Prostate gland (tissue), 2 donors: Measurements from ENCODE around the gene RUNX2.

Source experiments
- POLR2A ChIP-seq: fragments of 450-650 bp; IDR thresholded peaks from one replicate; pipeline ENCODE4 v1.6.1; 2016; ENCODE audit warnings: antibody characterized with exemption, mild to moderate bottlenecking
- TF ChIP-seq, protein P1 (sequence below), 4 experiments: fragments of 200-600 bp in 2 of 4; fragments of 450-650 bp in 2 of 4; sonication (generic) in 2 of 4; IDR thresholded peaks; 1 replicate in 3 of 4; 2 replicates in 1 of 4; pipeline ENCODE4 v1.5.1; 2016 to 2019; ENCODE audit warnings: antibody characterized with exemption in 4 of 4, mild to moderate bottlenecking in 2 of 4, moderate library complexity in 2 of 4

DNA sequence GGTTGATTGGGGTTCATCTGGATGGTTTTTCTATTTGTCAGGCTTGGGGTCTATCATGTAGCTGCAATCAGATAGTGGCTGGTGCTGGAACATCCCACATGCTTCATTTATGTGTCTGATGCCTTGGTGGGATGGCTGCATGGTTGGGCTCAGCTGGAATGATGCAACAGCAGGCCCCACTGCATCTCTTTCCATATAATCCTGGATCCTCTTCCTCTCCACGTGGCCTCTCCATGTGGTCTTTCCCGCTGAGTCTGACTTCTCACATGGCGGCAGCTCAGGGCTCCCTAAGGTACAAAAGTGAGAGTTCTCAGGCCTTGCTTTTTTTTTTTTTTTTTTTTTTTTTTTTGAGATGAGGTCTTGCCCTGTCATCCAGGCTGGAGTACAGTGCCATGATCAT lies 114.6 kb downstream of the RUNX2 start:
- no peak for TF ChIP-seq POLR2A
- TF ChIP-seq, protein P1, sequence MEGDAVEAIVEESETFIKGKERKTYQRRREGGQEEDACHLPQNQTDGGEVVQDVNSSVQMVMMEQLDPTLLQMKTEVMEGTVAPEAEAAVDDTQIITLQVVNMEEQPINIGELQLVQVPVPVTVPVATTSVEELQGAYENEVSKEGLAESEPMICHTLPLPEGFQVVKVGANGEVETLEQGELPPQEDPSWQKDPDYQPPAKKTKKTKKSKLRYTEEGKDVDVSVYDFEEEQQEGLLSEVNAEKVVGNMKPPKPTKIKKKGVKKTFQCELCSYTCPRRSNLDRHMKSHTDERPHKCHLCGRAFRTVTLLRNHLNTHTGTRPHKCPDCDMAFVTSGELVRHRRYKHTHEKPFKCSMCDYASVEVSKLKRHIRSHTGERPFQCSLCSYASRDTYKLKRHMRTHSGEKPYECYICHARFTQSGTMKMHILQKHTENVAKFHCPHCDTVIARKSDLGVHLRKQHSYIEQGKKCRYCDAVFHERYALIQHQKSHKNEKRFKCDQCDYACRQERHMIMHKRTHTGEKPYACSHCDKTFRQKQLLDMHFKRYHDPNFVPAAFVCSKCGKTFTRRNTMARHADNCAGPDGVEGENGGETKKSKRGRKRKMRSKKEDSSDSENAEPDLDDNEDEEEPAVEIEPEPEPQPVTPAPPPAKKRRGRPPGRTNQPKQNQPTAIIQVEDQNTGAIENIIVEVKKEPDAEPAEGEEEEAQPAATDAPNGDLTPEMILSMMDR (IDR thresholded peaks at IDR 0.05) = no peak
